GM23248 (cell line): ENCODE results near the gene LPIN3. TPM values are rescaled to one million over a fixed set of nuclear protein-coding genes. Genes with fewer than 3 reads are reported as not detected.

Experiments
- DNase-seq: peaks from one replicate; pipeline ENCODE4 v3.0.0-alpha.2; 2015
- H2AFZ ChIP-seq: fragments of 200-600 bp; sonication (generic); 2 replicates; pipeline ENCODE4 v1.6.1; 2016; ENCODE audit warnings: antibody characterized with exemption
- H3F3A ChIP-seq: fragments of 200-600 bp; sonication (generic); 2 replicates; pipeline ENCODE4 v1.6.1; 2016; ENCODE audit warnings: mild to moderate bottlenecking, antibody characterized with exemption, mixed run types; ENCODE audit not compliant: insufficient read depth
- H3K27ac ChIP-seq: fragments of 200-600 bp; sonication (generic); 2 replicates; pipeline ENCODE4 v1.5.1; 2016; ENCODE audit warnings: mild to moderate bottlenecking
- H3K27me3 ChIP-seq: fragments of 200-600 bp; sonication (generic); replicated peaks from 2 replicates; pipeline ENCODE4 v1.6.1; 2016; ENCODE audit warnings: mild to moderate bottlenecking; ENCODE audit not compliant: insufficient read depth
- H3K36me3 ChIP-seq: fragments of 200-600 bp; sonication (generic); 2 replicates; pipeline ENCODE4 v1.6.1; 2016; ENCODE audit warnings: low read depth, mild to moderate bottlenecking
- H3K4me1 ChIP-seq: fragments of 200-600 bp; sonication (generic); 2 replicates; pipeline ENCODE4 v1.6.1; 2016; ENCODE audit warnings: mild to moderate bottlenecking; ENCODE audit not compliant: insufficient read depth
- H3K4me2 ChIP-seq: fragments of 200-600 bp; sonication (generic); one replicate; pipeline ENCODE4 v1.6.1; 2016; ENCODE audit warnings: mild to moderate bottlenecking; ENCODE audit not compliant: unreplicated experiment
- H3K4me3 ChIP-seq: fragments of 200-600 bp; sonication (generic); 2 replicates; pipeline ENCODE4 v1.5.1; 2016; ENCODE audit warnings: mild to moderate bottlenecking
- H3K79me2 ChIP-seq: fragments of 200-600 bp; sonication (generic); 2 replicates; pipeline ENCODE4 v1.6.1; 2016; ENCODE audit warnings: mild to moderate bottlenecking; ENCODE audit not compliant: insufficient read depth
- H3K9ac ChIP-seq: fragments of 200-600 bp; sonication (generic); 2 replicates; pipeline ENCODE4 v1.6.1; 2016; ENCODE audit warnings: mild to moderate bottlenecking
- H3K9me2 ChIP-seq: fragments of 200-600 bp; sonication (generic); 2 replicates; pipeline ENCODE4 v1.6.1; 2016; ENCODE audit warnings: mixed run types, mild to moderate bottlenecking, moderate library complexity; ENCODE audit not compliant: insufficient read depth
- H3K9me3 ChIP-seq: fragments of 200-600 bp; sonication (generic); one replicate; pipeline ENCODE4 v1.6.1; 2017; ENCODE audit warnings: low read depth
- H4K20me1 ChIP-seq: fragments of 200-600 bp; sonication (generic); 2 replicates; pipeline ENCODE4 v1.6.0; 2016; ENCODE audit not compliant: insufficient read depth
- EZH2 ChIP-seq: fragments of 200-600 bp; sonication (generic); IDR thresholded peaks from 2 replicates; pipeline ENCODE4 v1.6.1; 2018; ENCODE audit warnings: antibody characterized with exemption, mild to moderate bottlenecking; ENCODE audit not compliant: insufficient read depth, poor library complexity, severe bottlenecking
- EZH2phosphoT487 ChIP-seq: fragments of 200-600 bp; sonication (generic); IDR thresholded peaks from 2 replicates; pipeline ENCODE4 v1.6.1; 2018; ENCODE audit warnings: antibody characterized with exemption, moderate library complexity, mild to moderate bottlenecking, low read depth; ENCODE audit not compliant: insufficient read depth
- WGBS, 2 experiments: methylation state at CpG; one replicate each; pipeline ENCODE4 v1.1.6; 2015 to 2017; ENCODE audit warnings: low lambda C conversion rate in 2 of 2, low coverage in 1 of 2; ENCODE audit errors: missing lambda C conversion rate in 2 of 2; 5-methylcytosine and 5-hydroxymethylcytosine counted together
- in situ Hi-C: fragments of 300-500 bp; cut with MboI; formaldehyde crosslinking; loops from 2 replicates; pipeline ENCODE4 v1.15.0; 2020
- polyA plus RNA-seq: library from polyadenylated mRNA; unstranded; fragments of >200 nt; fragmentation: Nextera tagmentation; extraction: Ambion mirVana; gene quantifications from 2 replicates; pipeline ENCODE4 v1.2.1, GENCODE V29; 2016
- total RNA-seq: library from RNA; depleted of rRNA; stranded (reverse); fragments of >200 nt; shearing (Covaris generic); gene quantifications from 2 replicates; pipeline ENCODE4 v1.2.3, GENCODE V29; 2014

Gene LPIN3
- total and polyA plus RNA-seq, 2 experiments from 2014 or later: 11.5 to 13.0 TPM

DNA sequence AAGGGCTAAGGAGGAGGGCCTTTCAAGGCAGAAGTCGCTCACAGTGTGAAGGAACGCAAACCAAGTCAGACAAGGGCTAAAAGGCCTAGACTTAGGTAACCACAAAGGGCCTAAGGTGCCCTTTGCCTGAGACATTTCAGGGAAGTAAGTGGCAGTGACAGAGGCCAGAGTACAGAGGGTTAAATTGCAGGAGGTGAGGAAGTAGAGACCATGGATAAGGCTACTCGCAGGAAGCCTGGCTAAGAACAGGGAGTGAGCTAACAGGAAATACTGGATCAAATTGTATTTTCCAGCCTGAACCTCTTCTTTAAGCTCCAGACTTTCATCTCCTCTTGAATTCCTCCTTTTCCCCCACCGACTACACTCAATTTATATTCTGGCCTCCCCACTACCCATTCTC is 39.7 kb upstream of the LPIN3 start:
- Histone ChIP-seq H3K4me2 (no peak overlapping the region), H3K79me2 (peaks cover 98% of the 10 kb centered on the region), H3K4me3 (no peak overlapping the region), H3F3A (peaks cover 25% of the 10 kb centered on the region), H3K9me2 (no peaks in the 10 kb centered on the region), H3K4me1 (peaks cover 9% of the 10 kb centered on the region), H2AFZ (no peak overlapping the region), H3K9me3 (no peaks in the 10 kb centered on the region), H3K9ac (no peak overlapping the region), H4K20me1 (peaks cover 13% of the 10 kb centered on the region; the same call in 1 of the 2 replicates), H3K36me3 (no peaks in the 10 kb centered on the region), H3K27me3 (no peaks in the 10 kb centered on the region), H3K27ac (peak overlapping the region; percentile 40; the same call in 1 of the 2 replicates)
- in situ Hi-C loops: no loop called here
- no peak for DNase-seq
- WGBS, 2 experiments: 84 to 88% methylated on average over 4 of the region's 4 CpGs
- TF ChIP-seq EZH2 (no peak), EZH2phosphoT487 (no peak)

DNA sequence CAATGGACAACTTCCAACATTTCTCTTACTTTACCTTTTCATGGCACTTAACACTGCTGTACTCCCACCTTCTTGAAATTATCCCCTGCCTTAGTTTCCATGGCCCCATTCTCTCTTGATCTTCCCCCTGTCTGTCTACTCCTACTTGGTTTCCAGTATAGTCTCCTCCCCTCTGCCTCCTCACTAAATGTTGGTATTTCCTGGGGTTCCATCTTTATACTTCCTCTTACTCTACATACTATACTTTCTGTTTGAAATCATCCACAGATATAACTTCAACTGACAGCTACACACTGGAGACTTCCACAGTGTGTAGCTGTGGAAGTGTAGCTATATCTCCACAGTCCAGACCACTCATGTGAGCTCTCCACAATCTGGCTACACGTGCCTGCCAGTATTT is 36.6 kb upstream of the LPIN3 start:
- in situ Hi-C loops: no loop called here
- no peak overlapping the region for H3K27ac ChIP-seq
- no peak overlapping the region for H2AFZ ChIP-seq
- H4K20me1 ChIP-seq: peaks cover 18% of the 10 kb centered on the region; the same call in 1 of the 2 replicates
- H3K4me3 ChIP-seq: no peak overlapping the region
- no peaks in the 10 kb centered on the region for H3K9me2 ChIP-seq
- peaks cover 29% of the 10 kb centered on the region for H3K4me1 ChIP-seq
- no peak for DNase-seq
- no peak overlapping the region for H3K9ac ChIP-seq
- H3K4me2 ChIP-seq: no peak overlapping the region
- WGBS, 2 experiments: 93 to 100% methylated on average over 1 of the region's 1 CpG
- no peaks in the 10 kb centered on the region for H3K27me3 ChIP-seq
- peaks cover 49% of the 10 kb centered on the region for H3F3A ChIP-seq
- no peaks in the 10 kb centered on the region for H3K36me3 ChIP-seq
- no peaks in the 10 kb centered on the region for H3K9me3 ChIP-seq
- TF ChIP-seq EZH2: no peak
- peaks cover 98% of the 10 kb centered on the region for H3K79me2 ChIP-seq

DNA sequence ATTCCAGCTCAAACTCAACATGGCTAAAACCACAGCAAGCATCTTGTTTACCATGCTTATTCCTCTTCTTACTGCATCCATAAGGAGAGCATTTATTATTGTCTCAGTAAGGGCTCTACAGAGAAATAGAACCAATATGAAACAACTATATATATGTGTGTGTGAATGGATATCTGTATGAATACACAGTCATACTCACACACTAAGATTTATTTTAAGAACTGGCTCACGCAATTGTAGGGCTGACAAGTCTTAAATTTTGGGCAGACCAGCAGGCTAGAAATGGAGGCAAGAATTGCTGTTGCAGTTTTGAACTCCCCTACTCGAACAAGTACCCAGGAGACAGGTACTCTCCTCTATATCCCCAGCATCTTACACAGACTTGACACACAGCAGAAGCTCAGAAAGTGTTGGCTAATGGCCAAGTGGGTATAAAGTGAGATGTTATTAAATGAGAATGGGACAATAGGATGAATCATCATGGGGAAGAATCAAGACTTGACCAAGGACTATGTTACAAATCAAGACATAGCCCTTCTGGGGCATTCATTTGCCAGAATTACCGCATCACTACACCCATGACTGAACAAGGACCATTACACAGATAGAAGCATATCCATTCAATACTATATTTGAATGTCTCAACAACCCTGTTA is 36.1 kb upstream of the LPIN3 start:
- Histone ChIP-seq H3F3A (peaks cover 49% of the 10 kb centered on the region), H3K4me1 (peaks cover 35% of the 10 kb centered on the region), H3K9me2 (no peaks in the 10 kb centered on the region), H3K9ac (no peak overlapping the region), H2AFZ (no peak overlapping the region), H3K27me3 (no peaks in the 10 kb centered on the region), H3K36me3 (no peaks in the 10 kb centered on the region), H3K9me3 (no peaks in the 10 kb centered on the region), H3K4me2 (no peak overlapping the region), H3K79me2 (peaks cover 98% of the 10 kb centered on the region), H3K27ac (no peak overlapping the region), H4K20me1 (peaks cover 13% of the 10 kb centered on the region; the same call in 1 of the 2 replicates), H3K4me3 (no peak overlapping the region)
- in situ Hi-C loops: no loop called here
- DNase-seq: no peak
- TF ChIP-seq EZH2phosphoT487 (no peak), EZH2 (no peak)
- 98% methylated on average over 3 of the region's 3 CpGs for WGBS, 2 experiments

DNA sequence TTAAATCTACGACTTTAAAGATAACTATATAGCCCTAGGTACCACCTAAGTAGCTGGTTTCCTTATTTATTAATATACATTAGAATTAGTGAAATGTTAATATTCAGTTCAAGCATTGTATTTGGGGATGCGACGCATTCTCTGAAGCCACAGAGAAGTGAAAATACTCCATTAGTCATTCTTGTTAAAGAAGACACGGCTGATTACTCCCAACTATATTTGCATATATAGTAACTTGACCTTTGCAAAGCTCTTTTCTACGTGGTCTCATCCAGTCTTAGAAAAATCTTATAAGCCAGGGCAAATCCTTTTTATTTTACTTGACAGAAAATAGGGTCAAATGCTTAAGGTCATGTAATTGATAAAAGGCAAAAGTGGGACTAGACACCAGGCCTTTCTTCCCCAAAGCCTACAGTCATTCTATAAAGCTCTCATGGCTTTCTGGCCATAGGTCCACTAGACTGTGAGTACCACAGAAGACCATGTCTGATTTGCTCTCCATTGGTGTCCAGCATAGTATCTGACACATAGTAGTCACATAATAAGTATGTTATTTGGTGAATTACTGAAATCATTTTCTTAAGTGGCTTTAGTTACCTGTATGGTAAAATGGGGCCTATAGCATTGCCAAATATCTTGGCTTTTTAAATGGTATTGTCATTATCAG is 34.4 kb upstream of the LPIN3 start:
- in situ Hi-C loops: no loop called here
- no peaks in the 10 kb centered on the region for H3K36me3 ChIP-seq
- peaks cover 35% of the 10 kb centered on the region for H3K4me1 ChIP-seq
- H2AFZ ChIP-seq: no peak overlapping the region
- no peak for DNase-seq
- H4K20me1 ChIP-seq: peaks cover 13% of the 10 kb centered on the region; the same call in 1 of the 2 replicates
- H3K9me2 ChIP-seq: no peaks in the 10 kb centered on the region
- TF ChIP-seq EZH2phosphoT487 (no peak), EZH2 (no peak)
- 95 to 98% methylated on average over 5 of the region's 5 CpGs for WGBS, 2 experiments
- H3K79me2 ChIP-seq: peaks cover 98% of the 10 kb centered on the region
- H3K27ac ChIP-seq: no peak overlapping the region
- no peaks in the 10 kb centered on the region for H3K9me3 ChIP-seq
- H3F3A ChIP-seq: peaks cover 45% of the 10 kb centered on the region
- H3K4me3 ChIP-seq: no peak overlapping the region
- no peak overlapping the region for H3K4me2 ChIP-seq
- no peak overlapping the region for H3K9ac ChIP-seq
- H3K27me3 ChIP-seq: no peaks in the 10 kb centered on the region
